ENCODE results near the gene FAM50B. TPM values are rescaled to one million over a fixed set of nuclear protein-coding genes. Genes with fewer than 3 reads are reported as not detected.
A peak's percentile ranks its signal among the peaks of the same experiment; 100 is the strongest.

Gene FAM50B, protein sequence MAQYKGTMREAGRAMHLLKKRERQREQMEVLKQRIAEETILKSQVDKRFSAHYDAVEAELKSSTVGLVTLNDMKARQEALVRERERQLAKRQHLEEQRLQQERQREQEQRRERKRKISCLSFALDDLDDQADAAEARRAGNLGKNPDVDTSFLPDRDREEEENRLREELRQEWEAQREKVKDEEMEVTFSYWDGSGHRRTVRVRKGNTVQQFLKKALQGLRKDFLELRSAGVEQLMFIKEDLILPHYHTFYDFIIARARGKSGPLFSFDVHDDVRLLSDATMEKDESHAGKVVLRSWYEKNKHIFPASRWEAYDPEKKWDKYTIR
- total RNA-seq: 6.8 and 7.2 TPM in 2 replicates
- polyA plus RNA-seq (2012): 10.8 TPM

DNA sequence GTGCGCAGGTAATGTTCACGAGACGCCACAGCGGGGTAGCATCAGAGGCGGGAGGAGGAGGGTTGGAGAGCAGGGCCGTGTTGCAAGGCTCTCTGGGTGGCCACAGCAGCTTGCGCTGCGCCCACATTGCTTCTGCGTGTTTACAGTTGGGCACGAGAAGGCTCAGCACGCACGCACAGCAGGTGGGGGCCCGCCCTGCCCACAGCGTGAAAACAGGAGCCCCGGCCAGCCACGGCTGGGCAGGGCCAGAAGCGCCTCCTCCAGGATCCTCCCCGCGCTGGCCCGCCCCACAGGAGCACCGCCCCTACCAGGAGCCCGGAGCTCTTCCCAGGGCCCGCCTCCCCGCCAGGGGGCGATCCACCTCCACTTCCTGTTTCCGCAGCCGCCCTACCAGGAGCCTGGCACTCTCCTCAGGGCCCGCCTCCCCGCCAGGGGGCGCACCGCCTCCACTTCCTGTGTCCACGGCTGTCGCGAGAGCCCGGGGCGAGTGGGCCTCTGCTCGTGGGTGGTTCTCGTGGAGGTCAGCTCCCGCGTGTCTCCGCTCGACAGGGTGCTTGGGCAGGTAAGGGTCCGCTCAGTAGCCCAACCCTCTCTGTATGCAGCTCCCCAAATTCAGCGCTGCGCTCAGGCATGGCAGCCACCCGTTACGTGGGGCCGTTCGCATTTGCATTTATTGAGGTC is at the start of gene FAM50B:
Gene FAM50B (plus strand): TSS at position 449 of the 681 bp plus-strand sequence. CDS start 439 bp downstream, outside the sequence.
- peak; percentile 89 for DNase-seq (ENCODE audit: low read depth)

DNA sequence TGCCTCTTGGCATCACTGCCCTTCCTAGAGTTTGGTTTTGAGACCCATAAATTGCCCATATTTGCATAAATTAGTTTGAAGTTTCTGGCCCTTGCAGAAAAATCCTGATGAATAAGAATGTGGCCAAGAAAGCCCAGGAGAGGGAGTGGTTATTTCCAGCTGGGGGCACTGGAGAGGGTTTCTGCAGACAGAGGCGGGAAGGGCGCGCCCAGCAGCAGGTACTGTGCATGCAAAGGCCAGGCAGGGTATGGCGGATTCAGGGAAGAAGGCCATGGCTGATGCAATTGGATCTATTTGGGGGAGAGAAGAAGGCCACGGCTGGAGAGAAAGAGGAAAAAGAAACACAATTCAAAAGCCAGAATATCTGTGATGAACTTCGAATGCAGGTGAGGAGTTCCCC is 49.5 kb upstream of the FAM50B start:
- DNase-seq (ENCODE audit: low read depth): no peak

DNA sequence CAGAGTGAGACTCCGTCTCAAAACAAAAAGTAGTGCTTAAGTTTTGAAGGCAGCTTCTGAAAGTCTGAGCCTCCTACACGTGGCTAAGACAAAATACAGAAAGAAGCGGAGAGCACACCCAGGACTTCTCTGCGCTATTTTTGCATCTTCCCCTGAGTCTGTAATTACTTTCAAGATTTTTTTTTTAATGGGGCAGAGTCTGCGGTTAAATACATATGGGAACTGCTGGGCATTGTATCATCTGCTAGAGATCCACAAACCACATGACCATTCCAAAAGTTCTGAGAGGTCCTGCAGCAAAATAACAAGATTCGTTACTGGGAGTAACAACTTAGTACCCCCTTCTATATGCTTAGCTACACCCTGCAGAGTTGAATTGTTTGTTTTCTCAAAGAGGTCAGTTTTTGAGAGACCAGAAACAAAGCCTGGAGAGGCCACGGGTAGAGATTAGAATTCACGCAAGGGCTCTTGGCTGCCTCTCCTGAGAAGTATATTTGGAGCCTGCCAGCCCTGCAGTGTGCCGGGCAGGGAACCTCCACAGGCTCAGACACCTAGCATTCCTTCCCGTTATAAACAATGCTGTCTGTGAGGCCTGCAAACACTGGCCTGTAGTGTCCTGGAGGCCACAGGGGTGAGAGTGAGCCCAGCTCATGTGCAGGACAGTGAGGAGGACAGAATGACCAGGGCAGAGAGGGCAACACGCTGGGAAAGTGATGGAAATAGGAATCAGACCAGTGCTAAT is 48.2 kb upstream of the FAM50B start:
- no peak for DNase-seq (ENCODE audit: low read depth)

GRCh38 chr6:3801960-3802359 is 47.2 kb upstream of the FAM50B start:
- no peak for DNase-seq (ENCODE audit: low read depth)

DNA sequence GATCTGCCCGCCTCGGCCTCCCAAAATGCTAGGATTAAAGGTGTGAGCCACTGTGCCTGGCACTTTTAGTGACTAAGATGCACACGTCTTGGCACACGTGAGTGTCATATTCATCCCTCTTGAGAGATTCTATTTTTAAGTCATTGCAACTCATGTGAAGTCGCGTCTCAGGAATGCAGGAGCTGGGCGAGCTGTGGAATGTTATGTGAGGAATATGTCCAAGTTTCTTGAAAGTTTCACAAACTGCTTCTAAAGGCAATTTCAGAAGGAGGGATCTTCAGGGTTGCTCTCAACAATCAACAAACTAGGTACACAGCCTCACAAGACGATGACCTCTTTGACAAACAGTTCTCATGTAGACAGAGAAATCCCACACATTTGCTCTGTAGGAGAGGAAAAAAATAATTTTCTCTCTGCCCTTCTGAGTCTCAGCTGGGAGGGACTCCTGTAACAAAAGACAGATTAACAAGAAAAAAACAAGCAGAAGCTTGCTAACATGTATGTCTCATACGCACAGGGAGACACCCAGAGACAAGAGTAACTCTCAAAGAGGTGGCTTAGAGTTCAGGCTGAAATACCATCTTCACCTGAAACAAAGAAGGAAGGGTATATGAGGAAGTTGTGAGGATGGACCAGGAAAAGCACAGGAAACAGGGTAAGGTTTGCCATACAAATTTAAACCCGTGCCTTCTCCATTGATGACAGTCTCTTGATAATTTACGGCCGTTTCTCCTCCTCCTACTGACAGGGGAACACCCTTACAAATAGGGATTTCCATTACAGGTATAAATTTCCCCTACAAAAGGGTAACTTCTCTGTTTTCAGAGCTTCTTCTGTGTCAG is 45.3 kb upstream of the FAM50B start:
- DNase-seq (ENCODE audit: low read depth): peak; percentile 89

- no peak for DNase-seq (ENCODE audit: low read depth)
Measured at GRCh38 chr6:3804964-3805363, 44.2 kb upstream of the FAM50B start.

- no peak for DNase-seq (ENCODE audit: low read depth)
Measured at GRCh38 chr6:3805448-3806123, 43.6 kb upstream of the FAM50B start.

DNA sequence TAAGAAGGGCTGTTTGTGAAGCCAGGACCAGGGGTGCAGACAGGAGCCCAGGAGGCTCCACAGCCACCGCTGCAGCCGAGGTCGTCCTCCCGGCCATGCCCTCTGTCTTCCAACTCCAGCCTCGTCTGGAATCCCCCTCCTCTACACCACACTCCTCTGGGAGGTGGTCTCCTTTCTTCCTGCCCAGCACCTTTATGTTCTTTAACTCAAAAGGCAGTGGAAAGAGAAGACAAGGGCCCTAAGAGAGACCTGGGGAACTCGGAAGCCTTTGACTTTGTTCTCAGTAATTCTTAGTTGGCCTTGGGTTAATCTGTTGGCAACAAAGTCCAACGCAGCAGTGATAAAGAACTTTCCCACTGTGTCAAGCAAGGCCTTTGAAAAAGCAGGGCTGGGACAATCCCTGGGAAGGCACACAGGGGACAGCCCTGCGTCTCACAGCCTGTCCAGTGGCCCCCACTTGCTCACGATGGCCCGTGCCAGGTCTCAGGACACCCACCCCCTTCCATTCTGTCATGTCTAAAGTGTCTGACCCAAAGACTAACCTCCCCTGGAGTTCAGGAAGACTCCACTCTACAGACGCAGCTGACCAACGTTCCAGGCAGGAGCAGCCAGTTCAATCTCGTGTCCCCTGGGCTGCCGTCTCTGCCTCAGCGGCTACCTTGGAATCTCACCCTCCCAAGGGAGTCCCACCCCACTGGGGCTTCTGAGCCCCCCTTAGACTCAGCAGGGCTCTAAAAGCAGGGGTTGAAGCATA is 42.8 kb upstream of the FAM50B start:
- no peak for DNase-seq (ENCODE audit: low read depth)

DNA sequence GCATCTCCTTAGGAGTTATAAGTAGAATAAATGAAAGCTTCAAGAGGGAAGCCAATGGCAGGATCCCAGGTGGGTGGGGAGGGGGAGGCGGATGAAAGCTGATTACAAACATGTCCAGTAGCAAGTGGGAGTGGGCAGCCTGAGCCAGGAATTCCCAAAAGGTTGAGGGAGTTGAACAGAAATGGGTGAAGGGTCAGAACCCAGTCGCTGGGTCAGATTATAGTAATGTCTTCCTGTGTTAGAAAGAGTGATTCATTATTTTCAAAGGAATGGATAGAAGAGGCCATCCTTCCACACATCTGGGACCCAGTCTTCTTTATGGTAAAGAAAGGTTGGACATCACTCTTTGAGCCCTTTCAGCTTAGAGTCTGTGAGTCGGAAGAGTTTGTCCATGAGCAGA is 41.0 kb upstream of the FAM50B start:
- no peak for DNase-seq (ENCODE audit: low read depth)

DNA sequence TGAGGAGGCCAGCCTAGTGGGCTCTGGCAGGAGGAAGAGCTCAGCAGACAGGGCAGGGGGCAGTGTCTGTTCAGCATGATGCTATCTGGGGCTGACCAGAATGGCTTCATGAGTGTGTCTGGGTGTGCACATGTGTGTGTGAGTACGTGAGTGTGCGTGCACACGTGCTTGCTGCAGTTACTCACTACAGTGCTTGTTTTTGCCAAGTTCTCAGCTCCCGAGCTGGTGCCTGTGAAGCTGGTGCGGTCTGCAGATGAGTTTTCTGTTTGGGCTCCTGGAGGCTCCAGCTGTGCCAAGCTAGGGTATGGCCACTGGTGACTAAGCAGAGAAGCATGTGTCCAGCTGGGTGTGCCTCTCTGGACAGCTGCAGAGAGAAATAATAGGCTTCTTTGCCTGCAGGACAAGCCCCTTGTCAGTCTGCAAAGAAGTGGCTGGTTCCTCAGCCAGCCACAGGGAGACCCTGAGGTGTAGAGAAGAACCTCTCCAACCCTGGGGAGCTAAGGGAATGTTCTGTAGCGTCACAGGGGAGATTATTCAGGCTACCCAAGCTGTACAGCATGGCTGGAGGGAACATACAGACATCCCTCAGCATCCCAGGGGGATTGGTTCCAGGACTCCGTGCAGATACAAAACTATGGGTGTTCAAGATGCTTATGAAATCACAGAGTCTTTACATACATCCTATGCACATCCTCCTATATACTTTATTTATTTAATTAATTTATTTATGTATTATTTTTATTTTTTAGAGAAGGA is 40.2 kb upstream of the FAM50B start:
- peak; percentile 97 for DNase-seq (ENCODE audit: low read depth)

DNA sequence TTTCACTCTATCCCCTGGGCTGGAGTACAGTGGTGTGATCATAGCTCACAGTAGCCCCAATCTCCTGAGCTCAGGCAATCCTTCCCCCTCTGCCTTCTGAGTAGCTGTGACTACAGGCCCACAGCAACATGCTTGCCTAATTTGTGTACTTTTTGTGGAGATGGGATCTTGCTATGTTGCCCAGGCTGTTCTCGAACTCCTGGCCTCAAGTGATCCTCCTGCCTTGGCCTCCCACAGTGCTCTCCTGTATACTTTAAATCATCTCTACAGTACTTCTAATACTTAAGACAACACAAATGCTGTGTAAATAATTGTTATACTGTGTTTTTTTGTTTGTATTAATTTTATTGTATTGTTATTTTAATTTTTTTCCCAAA is 39.7 kb upstream of the FAM50B start:
- DNase-seq (ENCODE audit: low read depth): no peak

- DNase-seq (ENCODE audit: low read depth): no peak
Measured at GRCh38 chr6:3809982-3810381, 39.2 kb upstream of the FAM50B start.

DNA sequence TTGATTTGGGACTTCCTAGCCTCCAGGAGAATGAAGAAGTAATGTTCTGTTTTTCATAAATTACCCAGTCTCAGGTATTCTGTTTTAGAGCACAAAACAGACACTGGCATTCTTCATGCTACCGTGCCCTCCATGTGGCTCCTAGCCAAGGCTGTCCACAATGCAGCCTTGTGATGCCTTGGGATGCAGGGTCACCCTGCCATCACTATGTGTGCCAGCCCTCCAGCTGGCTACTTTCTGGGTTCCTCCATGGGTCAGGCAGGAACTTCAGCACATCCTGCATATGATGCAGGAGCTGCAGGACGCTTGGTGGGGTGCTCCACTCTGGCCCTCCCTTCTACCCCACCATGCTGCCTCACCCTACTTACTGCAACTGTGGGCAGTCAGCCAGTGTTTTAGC is 38.0 kb upstream of the FAM50B start:
- no peak for DNase-seq (ENCODE audit: low read depth)

DNA sequence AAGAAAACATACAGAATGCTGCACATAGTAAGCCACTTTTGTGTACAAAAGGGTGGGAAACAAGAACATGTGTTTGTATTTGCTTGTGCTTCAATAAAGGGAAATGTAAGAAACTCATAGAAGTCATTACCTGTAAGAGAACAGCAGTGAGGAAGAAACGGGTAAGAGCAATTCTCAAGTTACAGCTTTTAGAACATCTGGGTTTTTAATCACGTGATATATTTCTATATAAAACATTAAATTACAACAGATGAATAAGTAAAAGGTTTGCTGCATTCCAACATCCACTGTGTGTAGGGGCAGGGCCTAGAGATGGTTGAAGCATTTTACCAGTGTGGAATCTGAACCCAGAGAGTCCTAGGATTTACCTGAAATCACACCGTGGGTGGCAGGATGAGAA is 36.6 kb upstream of the FAM50B start:
- DNase-seq (ENCODE audit: low read depth): no peak

DNA sequence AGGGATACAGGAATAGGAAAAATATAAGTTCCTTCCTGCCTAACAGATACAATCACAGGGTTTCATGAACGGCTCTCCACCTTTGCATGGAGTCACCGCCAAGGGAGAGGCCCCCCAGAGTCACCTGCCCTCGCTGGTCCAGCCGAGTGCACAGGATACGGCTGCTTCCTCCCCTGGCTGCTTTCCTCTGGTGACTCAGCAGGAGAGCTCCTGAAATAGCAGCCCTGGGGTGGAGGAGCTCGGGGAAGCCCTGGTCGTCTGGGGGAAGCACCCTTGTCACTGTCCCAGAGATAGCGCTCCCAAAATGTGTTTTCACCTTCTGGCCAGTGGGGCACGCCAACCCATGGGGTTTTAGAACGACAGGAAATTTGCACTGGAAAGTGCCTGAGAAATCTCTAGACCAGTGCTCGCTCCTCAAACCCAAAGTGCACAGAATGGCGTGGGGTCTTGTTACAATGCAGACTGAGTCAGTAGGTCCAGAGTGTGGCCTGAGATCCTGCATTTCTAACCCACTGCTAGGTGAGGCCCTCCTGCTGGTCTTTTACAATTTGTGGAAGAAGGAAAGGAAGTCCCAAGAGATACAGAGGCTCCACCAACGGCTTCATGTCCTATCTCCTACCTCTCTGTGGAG is 35.9 kb upstream of the FAM50B start:
- peak; percentile 79 for DNase-seq (ENCODE audit: low read depth)

- DNase-seq (ENCODE audit: low read depth): no peak
Measured at GRCh38 chr6:3813918-3814317, 35.3 kb upstream of the FAM50B start.

GRCh38 chr6:3814539-3814938 is 34.6 kb upstream of the FAM50B start:
- no peak for DNase-seq (ENCODE audit: low read depth)

- DNase-seq (ENCODE audit: low read depth): no peak
Measured at GRCh38 chr6:3816251-3816650, 32.9 kb upstream of the FAM50B start.

Measured in myocyte (in vitro differentiated cells).